Bronchial epithelial cell (primary cell): Measurements from ENCODE around the gene CASP6. TPM values are rescaled to one million over a fixed set of nuclear protein-coding genes. Genes with fewer than 3 reads are reported as not detected.
A peak's percentile ranks its signal among the peaks of the same experiment; 100 is the strongest.

Experiments used
- DNase-seq: peaks from one replicate; pipeline ENCODE4 v3.0.0-alpha.2; 2010; ENCODE audit warnings: low read depth
- FAIRE-seq: peaks from 2 replicates; lab custom pipeline; 2011; peaks lifted over from hg19 to GRCh38; lab: Jason Lieb, UNC
- H3K27me3 ChIP-seq: 2 replicates; pipeline ENCODE4 v1.5.1; 2011; ENCODE audit warnings: low read length; ENCODE audit not compliant: control insufficient read depth, insufficient read depth
- H3K36me3 ChIP-seq: 2 replicates; pipeline ENCODE4 v1.5.1; 2011; ENCODE audit warnings: low read length; ENCODE audit not compliant: control insufficient read depth, insufficient read depth
- H3K4me3 ChIP-seq: 2 replicates; pipeline ENCODE4 v1.5.1; 2011; ENCODE audit warnings: mild to moderate bottlenecking, low read depth, low read length, control low read depth
- CTCF ChIP-seq: IDR thresholded peaks from 2 replicates; pipeline ENCODE4 v1.5.1; 2011; ENCODE audit warnings: mild to moderate bottlenecking, moderate library complexity, low read length, control low read depth, inconsistent platforms; ENCODE audit not compliant: insufficient read depth, severe bottlenecking
- total RNA-seq: library from RNA; depleted of rRNA; stranded (reverse); fragments of >200 nt; gene quantifications from 2 replicates; pipeline ENCODE4 v1.2.1, GENCODE V29; 2014

CASP6 gene
- total RNA-seq, 1 donor from 2014 or later, result 54.0 TPM

- DNase-seq (no peak), FAIRE-seq (no peak)
- Histone ChIP-seq H3K4me3 (no peak overlapping the region), H3K36me3 (no peaks in the 10 kb centered on the region), H3K27me3 (no peaks in the 10 kb centered on the region)
- TF ChIP-seq CTCF, result no peak
These were observed 3.6 kb downstream of the CASP6 start for GRCh38 chr4:109699553-109700225.

- Histone ChIP-seq H3K27me3 (no peaks in the 10 kb centered on the region), H3K36me3 (peaks cover 3% of the 10 kb centered on the region), H3K4me3 (no peak overlapping the region)
- no peak for TF ChIP-seq CTCF
- DNase-seq (no peak), FAIRE-seq (no peak)
These were observed 4.6 kb downstream of the CASP6 start for GRCh38 chr4:109698656-109699055.

GRCh38 chr4:109691411-109691920 is 11.8 kb downstream of the CASP6 start:
- no peak for TF ChIP-seq CTCF
- no peak overlapping the region for H3K4me3 ChIP-seq
- peak; percentile 22 for DNase-seq
- FAIRE-seq, result no peak
- H3K36me3 ChIP-seq, result peaks cover 3% of the 10 kb centered on the region
- no peaks in the 10 kb centered on the region for H3K27me3 ChIP-seq

- TF ChIP-seq CTCF, result no peak
- Histone ChIP-seq H3K27me3 (no peaks in the 10 kb centered on the region), H3K4me3 (no peak overlapping the region), H3K36me3 (peaks cover 3% of the 10 kb centered on the region)
- no peak for FAIRE-seq
- no peak for DNase-seq
These were observed 12.4 kb downstream of the CASP6 start for GRCh38 chr4:109690690-109691410.

- FAIRE-seq (no peak), DNase-seq (no peak)
- Histone ChIP-seq H3K4me3 (no peak overlapping the region), H3K36me3 (no peaks in the 10 kb centered on the region), H3K27me3 (no peaks in the 10 kb centered on the region)
- no peak for TF ChIP-seq CTCF
These were observed 18.5 kb downstream of the CASP6 start for GRCh38 chr4:109684727-109685126.
